GM18505 (cell line): ENCODE results near the gene AREG.

Experiments
- ATAC-seq: cut with Tn5 transposase; IDR thresholded peaks from one replicate; pipeline ENCODE4 v1.9.1; 2021; ENCODE audit not compliant: unreplicated experiment
- POLR2A ChIP-seq: IDR thresholded peaks from 4 replicates; pipeline ENCODE4 v1.6.1; 2011; ENCODE audit warnings: borderline replicate concordance; ENCODE audit not compliant: insufficient read depth, insufficient read length; ENCODE audit errors: extremely low read depth

AREG gene

GRCh38 chr4:74418063-74418670 is 26.8 kb upstream of the AREG start:
- no peak for TF ChIP-seq POLR2A
- ATAC-seq: no peak

DNA sequence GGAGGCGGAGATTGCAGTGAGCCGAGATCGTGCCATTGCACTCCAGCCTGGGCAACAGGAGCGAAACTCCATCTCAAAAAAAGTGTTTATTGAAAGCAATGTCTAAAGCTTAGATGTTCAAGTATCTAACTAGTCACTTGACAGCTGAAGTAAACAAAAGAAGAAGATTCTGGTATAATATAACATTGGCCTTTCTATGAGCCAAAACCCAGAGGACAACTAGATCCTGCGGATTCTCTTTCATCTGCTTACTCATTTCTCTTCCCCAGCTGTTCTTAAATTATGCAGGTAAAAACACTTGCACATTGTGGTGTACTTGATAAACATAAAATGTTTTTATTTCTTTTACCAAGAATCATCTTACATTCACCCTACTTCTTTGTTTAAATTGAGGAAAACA is 24.1 kb upstream of the AREG start:
- no peak for TF ChIP-seq POLR2A
- no peak for ATAC-seq

GRCh38 chr4:74423104-74423503 is 21.8 kb upstream of the AREG start:
- TF ChIP-seq POLR2A: no peak
- no peak for ATAC-seq

DNA sequence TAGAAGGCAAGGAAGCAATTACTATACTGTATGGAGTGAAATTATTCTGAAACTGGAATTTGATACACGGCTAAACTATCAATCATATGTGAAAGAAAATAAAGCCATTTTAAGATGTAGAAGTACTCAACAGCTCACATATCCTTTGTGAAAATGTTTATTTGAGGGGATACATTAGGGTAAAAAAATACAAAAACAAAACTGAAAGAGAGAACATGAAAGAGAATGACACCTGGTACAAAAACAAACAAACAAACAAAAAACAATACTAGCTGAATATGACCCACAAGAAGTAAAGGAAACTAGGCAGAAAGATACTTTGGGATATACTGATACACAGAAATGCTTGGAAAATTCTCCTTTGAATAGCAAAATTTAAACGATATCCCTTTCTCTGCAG is 20.8 kb upstream of the AREG start:
- TF ChIP-seq POLR2A: no peak
- no peak for ATAC-seq

DNA sequence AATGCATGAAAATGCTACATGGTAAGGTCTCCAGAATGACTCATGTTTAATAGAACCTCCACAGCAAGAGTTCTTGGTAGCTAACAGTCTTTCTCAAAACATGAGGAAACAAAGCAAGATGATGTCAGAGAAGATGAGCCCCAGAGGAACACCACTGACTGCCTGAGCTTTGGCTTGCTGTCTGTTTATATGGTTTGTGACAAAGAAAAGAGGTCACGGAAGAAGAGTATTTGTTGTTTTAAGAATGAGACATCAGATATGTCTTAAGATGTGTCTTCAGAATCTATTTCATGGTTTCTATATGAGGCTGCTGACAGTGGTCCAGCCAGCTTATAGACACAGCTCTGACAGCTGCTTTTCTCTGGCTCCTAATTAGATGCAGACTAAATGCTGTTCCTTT is 18.8 kb upstream of the AREG start:
- no peak for ATAC-seq
- no peak for TF ChIP-seq POLR2A

GRCh38 chr4:74428276-74428675 is 16.7 kb upstream of the AREG start:
- no peak for TF ChIP-seq POLR2A
- ATAC-seq: no peak

DNA sequence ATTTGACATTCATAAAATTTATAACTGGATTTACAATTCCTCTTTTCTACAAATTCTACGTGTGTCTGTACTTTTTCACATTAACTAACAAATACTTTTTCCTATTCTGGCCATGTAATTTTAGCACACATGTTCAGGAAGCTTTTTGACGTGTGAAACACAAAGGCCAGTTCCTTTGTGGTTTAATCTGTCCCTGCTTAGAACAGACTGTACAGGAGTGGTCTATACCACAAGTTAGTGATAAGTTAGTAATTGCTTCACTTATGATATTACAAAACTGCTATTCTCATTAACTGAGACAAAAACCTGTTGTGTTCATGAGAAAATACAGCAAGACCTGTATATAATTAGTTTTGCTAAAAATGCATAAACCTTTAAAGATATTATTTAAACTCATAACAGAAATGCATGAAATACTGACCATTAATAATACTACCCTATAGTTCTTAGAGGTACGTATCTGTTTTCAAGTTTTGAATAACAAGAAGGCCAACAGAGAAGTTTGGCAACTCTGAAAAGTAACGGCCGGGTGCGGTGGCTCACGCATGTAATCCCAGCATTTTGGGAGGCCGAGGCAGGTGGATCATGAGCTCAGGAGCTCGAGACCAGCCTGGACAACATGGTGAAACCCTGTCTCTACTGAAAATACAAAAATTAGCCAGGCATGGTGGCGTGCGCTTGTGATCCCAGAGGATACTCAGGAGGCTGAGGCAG is 13.7 kb upstream of the AREG start:
- peak; percentile 61 for ATAC-seq

DNA sequence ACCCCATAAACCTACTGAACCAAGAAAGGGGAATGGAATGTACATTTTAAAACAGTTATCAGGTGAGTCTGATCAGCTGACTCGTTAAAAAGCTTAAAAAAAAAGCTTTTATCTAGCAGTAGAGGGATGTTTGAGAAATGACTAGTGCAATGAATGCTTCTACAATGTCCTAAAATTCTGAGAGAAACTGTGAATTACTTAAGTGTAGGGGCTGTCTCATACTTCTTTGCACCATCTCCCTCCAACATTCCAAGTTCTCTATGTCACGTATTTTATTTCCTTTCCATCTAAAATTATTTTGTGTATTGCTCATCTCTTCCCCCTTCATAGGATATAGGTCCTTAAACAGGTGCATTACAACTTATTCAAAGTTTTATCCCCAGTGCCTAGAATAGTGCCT is 11.9 kb upstream of the AREG start:
- no peak for ATAC-seq
- TF ChIP-seq POLR2A: no peak

More for the DNA sequence above, 13.7 kb upstream of the AREG start:
- no peak for TF ChIP-seq POLR2A

DNA sequence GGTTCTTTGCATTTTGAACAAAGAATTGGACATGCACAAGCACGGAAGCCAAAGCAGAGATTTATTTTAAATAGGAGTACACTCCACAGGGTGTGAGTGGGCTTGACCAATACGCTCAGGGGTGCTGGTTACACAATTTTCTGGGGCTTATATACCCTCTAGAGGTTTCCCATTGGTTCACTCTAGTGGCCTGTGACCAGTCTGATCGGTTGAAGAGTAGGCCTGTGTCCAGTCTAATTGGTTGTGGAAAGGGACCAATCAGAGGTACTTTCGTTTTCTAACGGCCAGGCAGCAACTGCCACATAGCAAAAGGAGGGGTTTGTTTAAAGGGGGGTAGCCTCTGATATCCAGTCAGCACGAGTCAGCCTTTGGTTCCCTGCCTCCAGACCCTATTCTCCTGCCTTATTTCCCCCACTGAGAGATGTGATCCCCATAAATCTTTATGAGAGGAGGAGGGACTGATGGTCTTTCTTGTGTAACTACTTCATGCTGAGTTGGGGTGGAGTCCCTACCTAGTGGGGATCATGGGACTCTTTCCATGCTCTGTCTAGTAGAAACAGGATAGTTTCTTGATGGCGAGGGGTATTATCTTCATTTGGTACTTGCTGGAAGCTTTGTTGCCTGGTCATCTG is 11.3 kb upstream of the AREG start:
- no peak for ATAC-seq
- TF ChIP-seq POLR2A: no peak

DNA sequence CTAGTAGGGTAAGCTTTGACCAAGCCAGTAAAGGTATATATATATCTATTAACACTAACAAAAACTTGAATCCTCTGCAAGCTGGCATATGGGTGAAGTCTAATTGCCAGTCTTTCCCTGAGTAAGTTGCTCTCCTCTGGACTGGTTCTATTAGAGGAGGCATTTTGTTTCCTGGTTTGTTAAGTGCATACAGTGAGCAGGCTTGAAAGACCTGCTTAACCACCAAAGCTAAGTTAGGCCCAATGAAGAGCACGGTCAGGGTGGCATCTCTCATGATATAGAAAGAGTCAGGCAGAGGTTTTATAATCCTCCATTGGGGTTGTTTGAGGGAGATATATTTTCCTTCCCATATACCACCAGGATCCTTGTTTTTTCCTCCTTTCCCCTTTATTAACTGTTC is 9.6 kb upstream of the AREG start:
- no peak for TF ChIP-seq POLR2A
- no peak for ATAC-seq

- no peak for TF ChIP-seq POLR2A
- ATAC-seq: no peak
Observed at GRCh38 chr4:74437866-74438265, 7.1 kb upstream of the AREG start.

GRCh38 chr4:74438661-74439060 is 6.3 kb upstream of the AREG start:
- no peak for ATAC-seq
- no peak for TF ChIP-seq POLR2A

DNA sequence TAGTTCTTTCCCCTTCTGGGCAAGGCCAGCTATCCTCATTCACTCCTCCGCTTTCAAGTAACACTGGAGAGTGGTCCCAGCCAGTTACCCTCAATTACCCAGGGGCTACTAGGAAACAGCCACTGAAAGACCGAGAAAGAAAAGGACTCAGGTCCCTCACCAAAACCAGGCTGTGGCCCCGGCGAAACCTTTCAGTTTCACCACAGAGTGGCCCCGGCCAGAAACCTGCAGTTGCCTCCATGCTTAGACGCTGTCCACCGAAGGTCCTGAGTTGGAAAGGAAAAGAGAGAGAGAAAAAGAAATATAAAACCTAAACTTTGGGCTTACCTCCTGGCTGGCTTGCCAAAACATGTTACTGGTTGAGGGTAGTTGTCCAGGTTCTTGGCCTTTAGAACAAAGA is 5.0 kb upstream of the AREG start:
- no peak for TF ChIP-seq POLR2A
- no peak for ATAC-seq

- no peak for TF ChIP-seq POLR2A
- ATAC-seq: no peak
Observed at GRCh38 chr4:74440356-74440755, 4.6 kb upstream of the AREG start.
